SK-N-SH treated with all-trans-retinoic acid at 6 μM for 48 hours (cell line): ENCODE measurements around the gene PLA2G6.

Experiments used
- ATAC-seq: fragments of 200-7000 bp; cut with Tn5 transposase; 3 replicates; pipeline ENCODE4 v1.9.1; 2020; ENCODE audit warnings: mild to moderate bottlenecking, moderate library complexity
- ARNTL ChIP-seq: fragments of 450-650 bp; formaldehyde crosslinking; IDR thresholded peaks from 2 replicates; pipeline ENCODE4 v1.5.0; 2020; ENCODE audit warnings: low read depth, mild to moderate bottlenecking, moderate library complexity, borderline replicate concordance
- BACH2 ChIP-seq: fragments of 250-450 bp; sonication (Bioruptor Pico); IDR thresholded peaks from 2 replicates; pipeline ENCODE4 v1.9.0; 2021; ENCODE audit warnings: mild to moderate bottlenecking, borderline replicate concordance
- CSDC2 ChIP-seq: fragments of 250-450 bp; sonication (Bioruptor Pico); IDR thresholded peaks from 2 replicates; pipeline ENCODE4 v1.5.0; 2020; ENCODE audit warnings: mild to moderate bottlenecking, moderate library complexity
- ESRRG ChIP-seq: fragments of 250-450 bp; sonication (Bioruptor Pico); IDR thresholded peaks from 2 replicates; pipeline ENCODE4 v1.6.1; 2021; ENCODE audit warnings: mild to moderate bottlenecking
- GLIS3 ChIP-seq: fragments of 250-450 bp; sonication (Bioruptor Pico); IDR thresholded peaks from 2 replicates; pipeline ENCODE4 v1.5.0; 2020; ENCODE audit warnings: mild to moderate bottlenecking, moderate library complexity
- ISL1 ChIP-seq: fragments of 250-450 bp; sonication (Bioruptor Pico); IDR thresholded peaks from 2 replicates; pipeline ENCODE4 v2.1.2; 2022; ENCODE audit warnings: mild to moderate bottlenecking, moderate library complexity
- OSR1 ChIP-seq: fragments of 250-450 bp; sonication (Bioruptor Pico); IDR thresholded peaks from 2 replicates; pipeline ENCODE4 v1.8.0; 2022; ENCODE audit warnings: moderate library complexity, mild to moderate bottlenecking, inconsistent platforms
- PPARA ChIP-seq: fragments of 250-450 bp; sonication (Bioruptor Pico); IDR thresholded peaks from 2 replicates; pipeline ENCODE4 v1.5.0; 2020; ENCODE audit warnings: mild to moderate bottlenecking, borderline replicate concordance
- SNAI2 ChIP-seq: fragments of 250-450 bp; sonication (Bioruptor Pico); IDR thresholded peaks from 2 replicates; pipeline ENCODE4 v1.5.0; 2020; ENCODE audit warnings: mild to moderate bottlenecking, moderate library complexity
- TCF4 ChIP-seq: fragments of 250-450 bp; sonication (Bioruptor Pico); IDR thresholded peaks from 2 replicates; pipeline ENCODE4 v1.8.0; 2021; ENCODE audit warnings: mild to moderate bottlenecking, moderate library complexity, borderline replicate concordance
- TOX ChIP-seq: fragments of 250-450 bp; sonication (Bioruptor Pico); IDR thresholded peaks from 2 replicates; pipeline ENCODE4 v1.8.0; 2021; ENCODE audit warnings: mild to moderate bottlenecking, moderate library complexity, borderline replicate concordance
- ZC3H10 ChIP-seq: fragments of 250-450 bp; sonication (Bioruptor Pico); IDR thresholded peaks from 2 replicates; pipeline ENCODE4 v1.5.1; 2021; ENCODE audit warnings: mild to moderate bottlenecking, moderate library complexity
- ZFP3 ChIP-seq: fragments of 250-450 bp; sonication (Bioruptor Pico); IDR thresholded peaks from 2 replicates; pipeline ENCODE4 v1.5.0; 2020; ENCODE audit warnings: mild to moderate bottlenecking, moderate library complexity
- ZFP30 ChIP-seq: fragments of 450-650 bp; formaldehyde crosslinking; IDR thresholded peaks from 2 replicates; pipeline ENCODE4 v1.5.0; 2022; ENCODE audit warnings: mild to moderate bottlenecking, moderate library complexity
- ZNF565 ChIP-seq: fragments of 450-650 bp; formaldehyde crosslinking; conservative IDR thresholded peaks from 2 replicates; pipeline ENCODE4 v1.5.0; 2020; ENCODE audit warnings: low read depth, mild to moderate bottlenecking, moderate library complexity
- ZNF70 ChIP-seq: fragments of 450-650 bp; formaldehyde crosslinking; IDR thresholded peaks from 2 replicates; pipeline ENCODE4 v1.5.0; 2020; ENCODE audit warnings: mild to moderate bottlenecking, moderate library complexity
- ZNF8 ChIP-seq: fragments of 450-650 bp; formaldehyde crosslinking; IDR thresholded peaks from 2 replicates; pipeline ENCODE4 v1.5.0; 2020; ENCODE audit warnings: mild to moderate bottlenecking, moderate library complexity
- TF ChIP-seq, protein P1 (sequence below): fragments of 250-450 bp; sonication (Bioruptor Pico); IDR thresholded peaks from 2 replicates; pipeline ENCODE4 v1.8.0; 2021; ENCODE audit warnings: low read depth, mild to moderate bottlenecking, moderate library complexity, borderline replicate concordance
- TF ChIP-seq, protein P2 (sequence below): fragments of 250-450 bp; sonication (Bioruptor Pico); IDR thresholded peaks from 2 replicates; pipeline ENCODE4 v1.5.0; 2020; ENCODE audit warnings: mild to moderate bottlenecking, moderate library complexity
- TF ChIP-seq, protein P3 (sequence below): fragments of 250-450 bp; sonication (Bioruptor Pico); IDR thresholded peaks from 2 replicates; pipeline ENCODE4 v1.8.0; 2020; ENCODE audit warnings: mild to moderate bottlenecking, moderate library complexity, borderline replicate concordance
- TF ChIP-seq, protein P4 (sequence below): fragments of 250-450 bp; sonication (Bioruptor Pico); IDR thresholded peaks from 2 replicates; pipeline ENCODE4 v1.5.1; 2021; ENCODE audit warnings: mild to moderate bottlenecking, moderate library complexity
- TF ChIP-seq, protein P5 (sequence below): fragments of 250-450 bp; sonication (Bioruptor Pico); IDR thresholded peaks from 2 replicates; pipeline ENCODE4 v1.5.1; 2020; ENCODE audit warnings: low read depth, mild to moderate bottlenecking, moderate library complexity

Gene PLA2G6

DNA sequence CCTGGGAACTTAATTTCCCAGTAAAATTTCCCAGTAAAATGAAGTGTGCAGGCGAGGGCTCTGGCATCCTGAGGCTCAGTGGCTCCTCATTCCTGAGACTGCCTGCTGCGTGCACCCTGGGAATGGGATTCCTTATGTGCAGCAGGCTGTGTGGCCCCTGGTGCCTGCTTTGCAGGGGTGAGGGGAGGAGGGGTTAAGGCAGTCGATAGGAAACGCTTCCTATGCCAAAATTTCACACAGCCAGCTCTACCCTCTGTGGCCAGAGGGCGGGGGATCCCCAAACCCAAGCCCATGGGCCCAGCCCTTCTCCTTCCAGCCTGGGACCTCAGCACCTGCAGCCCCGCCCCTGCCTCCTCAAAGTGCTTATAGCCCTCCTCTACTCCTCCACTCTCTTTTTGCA, 59.0 kb downstream of the PLA2G6 start:
- no peak for TF ChIP-seq TCF4
- no peak for TF ChIP-seq ZNF8
- no peak for TF ChIP-seq ZNF70 (CRISPR knock-in tag)
- no peak for TF ChIP-seq ARNTL (CRISPR knock-in tag)
- no peak for TF ChIP-seq ZNF565 (CRISPR knock-in tag)
- no peak for TF ChIP-seq BACH2 (CRISPR knock-in tag)
- TF ChIP-seq SNAI2 (CRISPR knock-in tag) = no peak
- no peak for TF ChIP-seq GLIS3 (CRISPR knock-in tag)
- TF ChIP-seq CSDC2 = no peak
- no peak for TF ChIP-seq ZC3H10 (CRISPR knock-in tag)
- TF ChIP-seq ZFP3 (CRISPR knock-in tag) = no peak
- TF ChIP-seq, protein P1, sequence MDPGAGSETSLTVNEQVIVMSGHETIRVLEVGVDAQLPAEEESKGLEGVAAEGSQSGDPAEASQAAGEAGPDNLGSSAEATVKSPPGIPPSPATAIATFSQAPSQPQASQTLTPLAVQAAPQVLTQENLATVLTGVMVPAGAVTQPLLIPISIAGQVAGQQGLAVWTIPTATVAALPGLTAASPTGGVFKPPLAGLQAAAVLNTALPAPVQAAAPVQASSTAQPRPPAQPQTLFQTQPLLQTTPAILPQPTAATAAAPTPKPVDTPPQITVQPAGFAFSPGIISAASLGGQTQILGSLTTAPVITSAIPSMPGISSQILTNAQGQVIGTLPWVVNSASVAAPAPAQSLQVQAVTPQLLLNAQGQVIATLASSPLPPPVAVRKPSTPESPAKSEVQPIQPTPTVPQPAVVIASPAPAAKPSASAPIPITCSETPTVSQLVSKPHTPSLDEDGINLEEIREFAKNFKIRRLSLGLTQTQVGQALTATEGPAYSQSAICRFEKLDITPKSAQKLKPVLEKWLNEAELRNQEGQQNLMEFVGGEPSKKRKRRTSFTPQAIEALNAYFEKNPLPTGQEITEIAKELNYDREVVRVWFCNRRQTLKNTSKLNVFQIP = no peak
- TF ChIP-seq, protein P2, sequence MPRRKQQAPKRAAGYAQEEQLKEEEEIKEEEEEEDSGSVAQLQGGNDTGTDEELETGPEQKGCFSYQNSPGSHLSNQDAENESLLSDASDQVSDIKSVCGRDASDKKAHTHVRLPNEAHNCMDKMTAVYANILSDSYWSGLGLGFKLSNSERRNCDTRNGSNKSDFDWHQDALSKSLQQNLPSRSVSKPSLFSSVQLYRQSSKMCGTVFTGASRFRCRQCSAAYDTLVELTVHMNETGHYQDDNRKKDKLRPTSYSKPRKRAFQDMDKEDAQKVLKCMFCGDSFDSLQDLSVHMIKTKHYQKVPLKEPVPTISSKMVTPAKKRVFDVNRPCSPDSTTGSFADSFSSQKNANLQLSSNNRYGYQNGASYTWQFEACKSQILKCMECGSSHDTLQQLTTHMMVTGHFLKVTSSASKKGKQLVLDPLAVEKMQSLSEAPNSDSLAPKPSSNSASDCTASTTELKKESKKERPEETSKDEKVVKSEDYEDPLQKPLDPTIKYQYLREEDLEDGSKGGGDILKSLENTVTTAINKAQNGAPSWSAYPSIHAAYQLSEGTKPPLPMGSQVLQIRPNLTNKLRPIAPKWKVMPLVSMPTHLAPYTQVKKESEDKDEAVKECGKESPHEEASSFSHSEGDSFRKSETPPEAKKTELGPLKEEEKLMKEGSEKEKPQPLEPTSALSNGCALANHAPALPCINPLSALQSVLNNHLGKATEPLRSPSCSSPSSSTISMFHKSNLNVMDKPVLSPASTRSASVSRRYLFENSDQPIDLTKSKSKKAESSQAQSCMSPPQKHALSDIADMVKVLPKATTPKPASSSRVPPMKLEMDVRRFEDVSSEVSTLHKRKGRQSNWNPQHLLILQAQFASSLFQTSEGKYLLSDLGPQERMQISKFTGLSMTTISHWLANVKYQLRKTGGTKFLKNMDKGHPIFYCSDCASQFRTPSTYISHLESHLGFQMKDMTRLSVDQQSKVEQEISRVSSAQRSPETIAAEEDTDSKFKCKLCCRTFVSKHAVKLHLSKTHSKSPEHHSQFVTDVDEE = no peak
- TF ChIP-seq ZFP30 (CRISPR knock-in tag) = no peak
- TF ChIP-seq, protein P3, sequence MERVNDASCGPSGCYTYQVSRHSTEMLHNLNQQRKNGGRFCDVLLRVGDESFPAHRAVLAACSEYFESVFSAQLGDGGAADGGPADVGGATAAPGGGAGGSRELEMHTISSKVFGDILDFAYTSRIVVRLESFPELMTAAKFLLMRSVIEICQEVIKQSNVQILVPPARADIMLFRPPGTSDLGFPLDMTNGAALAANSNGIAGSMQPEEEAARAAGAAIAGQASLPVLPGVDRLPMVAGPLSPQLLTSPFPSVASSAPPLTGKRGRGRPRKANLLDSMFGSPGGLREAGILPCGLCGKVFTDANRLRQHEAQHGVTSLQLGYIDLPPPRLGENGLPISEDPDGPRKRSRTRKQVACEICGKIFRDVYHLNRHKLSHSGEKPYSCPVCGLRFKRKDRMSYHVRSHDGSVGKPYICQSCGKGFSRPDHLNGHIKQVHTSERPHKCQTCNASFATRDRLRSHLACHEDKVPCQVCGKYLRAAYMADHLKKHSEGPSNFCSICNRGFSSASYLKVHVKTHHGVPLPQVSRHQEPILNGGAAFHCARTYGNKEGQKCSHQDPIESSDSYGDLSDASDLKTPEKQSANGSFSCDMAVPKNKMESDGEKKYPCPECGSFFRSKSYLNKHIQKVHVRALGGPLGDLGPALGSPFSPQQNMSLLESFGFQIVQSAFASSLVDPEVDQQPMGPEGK (CRISPR knock-in tag) = no peak
- TF ChIP-seq ESRRG = no peak
- no peak for TF ChIP-seq PPARA (CRISPR knock-in tag)
- TF ChIP-seq OSR1 (CRISPR knock-in tag) = no peak
- TF ChIP-seq, protein P4, sequence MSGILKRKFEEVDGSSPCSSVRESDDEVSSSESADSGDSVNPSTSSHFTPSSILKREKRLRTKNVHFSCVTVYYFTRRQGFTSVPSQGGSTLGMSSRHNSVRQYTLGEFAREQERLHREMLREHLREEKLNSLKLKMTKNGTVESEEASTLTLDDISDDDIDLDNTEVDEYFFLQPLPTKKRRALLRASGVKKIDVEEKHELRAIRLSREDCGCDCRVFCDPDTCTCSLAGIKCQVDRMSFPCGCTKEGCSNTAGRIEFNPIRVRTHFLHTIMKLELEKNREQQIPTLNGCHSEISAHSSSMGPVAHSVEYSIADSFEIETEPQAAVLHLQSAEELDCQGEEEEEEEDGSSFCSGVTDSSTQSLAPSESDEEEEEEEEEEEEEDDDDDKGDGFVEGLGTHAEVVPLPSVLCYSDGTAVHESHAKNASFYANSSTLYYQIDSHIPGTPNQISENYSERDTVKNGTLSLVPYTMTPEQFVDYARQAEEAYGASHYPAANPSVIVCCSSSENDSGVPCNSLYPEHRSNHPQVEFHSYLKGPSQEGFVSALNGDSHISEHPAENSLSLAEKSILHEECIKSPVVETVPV (CRISPR knock-in tag) = no peak
- ATAC-seq = no peak

DNA sequence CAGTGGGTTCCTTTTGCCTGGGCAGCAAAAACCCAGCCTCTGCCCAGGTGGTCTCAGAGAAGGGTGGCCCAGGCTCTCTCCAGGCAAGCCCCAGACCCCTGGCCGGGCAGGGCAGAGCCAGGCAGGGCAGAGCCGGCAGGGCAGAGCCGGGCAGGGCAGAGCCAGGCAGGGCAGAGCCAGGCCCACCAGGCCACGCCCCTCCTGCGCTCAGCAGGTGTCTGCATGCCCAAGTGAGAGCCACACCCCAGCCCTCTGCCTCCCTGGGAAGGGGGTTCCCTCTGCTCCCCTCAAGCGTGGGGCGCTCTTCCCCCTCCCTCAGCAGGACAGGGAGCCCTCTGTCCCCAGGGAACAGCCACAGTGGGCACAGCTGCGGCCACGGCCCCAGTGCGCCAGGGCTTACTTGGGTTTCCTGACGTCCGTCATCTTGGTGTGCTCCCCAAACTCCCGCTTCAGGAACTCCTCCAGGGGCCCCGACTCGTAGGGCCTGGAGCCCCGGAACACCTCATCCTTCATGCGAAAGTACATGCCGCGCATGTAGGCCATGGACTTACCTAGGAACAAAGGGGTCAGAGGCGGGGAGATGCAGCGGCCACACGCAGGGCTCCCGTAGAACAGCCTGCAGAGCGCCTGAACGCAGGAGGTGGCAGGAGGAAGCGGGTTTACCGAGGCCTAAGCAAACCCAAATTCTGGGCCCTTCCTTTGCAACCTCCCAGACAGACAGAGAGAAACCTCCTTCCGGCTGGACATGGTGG, 61.1 kb downstream of the PLA2G6 start:
- no peak for ATAC-seq
- TF ChIP-seq SNAI2 (CRISPR knock-in tag) (no peak), ZC3H10 (CRISPR knock-in tag) (no peak), ESRRG (no peak), ZFP30 (CRISPR knock-in tag) (no peak), PPARA (CRISPR knock-in tag) (no peak), TCF4 (no peak), GLIS3 (CRISPR knock-in tag) (no peak), ISL1 (no peak), CSDC2 (no peak), TOX (CRISPR knock-in tag) (no peak), ZNF565 (CRISPR knock-in tag) (no peak), BACH2 (CRISPR knock-in tag) (no peak)
- TF ChIP-seq, protein P5, sequence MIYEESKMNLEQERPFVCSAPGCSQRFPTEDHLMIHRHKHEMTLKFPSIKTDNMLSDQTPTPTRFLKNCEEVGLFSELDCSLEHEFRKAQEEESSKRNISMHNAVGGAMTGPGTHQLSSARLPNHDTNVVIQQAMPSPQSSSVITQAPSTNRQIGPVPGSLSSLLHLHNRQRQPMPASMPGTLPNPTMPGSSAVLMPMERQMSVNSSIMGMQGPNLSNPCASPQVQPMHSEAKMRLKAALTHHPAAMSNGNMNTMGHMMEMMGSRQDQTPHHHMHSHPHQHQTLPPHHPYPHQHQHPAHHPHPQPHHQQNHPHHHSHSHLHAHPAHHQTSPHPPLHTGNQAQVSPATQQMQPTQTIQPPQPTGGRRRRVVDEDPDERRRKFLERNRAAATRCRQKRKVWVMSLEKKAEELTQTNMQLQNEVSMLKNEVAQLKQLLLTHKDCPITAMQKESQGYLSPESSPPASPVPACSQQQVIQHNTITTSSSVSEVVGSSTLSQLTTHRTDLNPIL = no peak
- TF ChIP-seq, protein P3 (CRISPR knock-in tag) = no peak
- TF ChIP-seq, protein P4 (CRISPR knock-in tag) = no peak
- TF ChIP-seq, protein P1 = no peak
